Regular cardiac myocyte (primary cell): Measurements from ENCODE around the gene PTCH2. TPM values are rescaled to one million over a fixed set of nuclear protein-coding genes. Genes with fewer than 3 reads are reported as not detected.

ENCODE experiments used
- total RNA-seq: library from RNA; depleted of rRNA; stranded (reverse); fragments of >200 nt; gene quantifications from 2 replicates; pipeline ENCODE4 v1.2.3, GENCODE V29; 2014

Gene PTCH2, protein sequence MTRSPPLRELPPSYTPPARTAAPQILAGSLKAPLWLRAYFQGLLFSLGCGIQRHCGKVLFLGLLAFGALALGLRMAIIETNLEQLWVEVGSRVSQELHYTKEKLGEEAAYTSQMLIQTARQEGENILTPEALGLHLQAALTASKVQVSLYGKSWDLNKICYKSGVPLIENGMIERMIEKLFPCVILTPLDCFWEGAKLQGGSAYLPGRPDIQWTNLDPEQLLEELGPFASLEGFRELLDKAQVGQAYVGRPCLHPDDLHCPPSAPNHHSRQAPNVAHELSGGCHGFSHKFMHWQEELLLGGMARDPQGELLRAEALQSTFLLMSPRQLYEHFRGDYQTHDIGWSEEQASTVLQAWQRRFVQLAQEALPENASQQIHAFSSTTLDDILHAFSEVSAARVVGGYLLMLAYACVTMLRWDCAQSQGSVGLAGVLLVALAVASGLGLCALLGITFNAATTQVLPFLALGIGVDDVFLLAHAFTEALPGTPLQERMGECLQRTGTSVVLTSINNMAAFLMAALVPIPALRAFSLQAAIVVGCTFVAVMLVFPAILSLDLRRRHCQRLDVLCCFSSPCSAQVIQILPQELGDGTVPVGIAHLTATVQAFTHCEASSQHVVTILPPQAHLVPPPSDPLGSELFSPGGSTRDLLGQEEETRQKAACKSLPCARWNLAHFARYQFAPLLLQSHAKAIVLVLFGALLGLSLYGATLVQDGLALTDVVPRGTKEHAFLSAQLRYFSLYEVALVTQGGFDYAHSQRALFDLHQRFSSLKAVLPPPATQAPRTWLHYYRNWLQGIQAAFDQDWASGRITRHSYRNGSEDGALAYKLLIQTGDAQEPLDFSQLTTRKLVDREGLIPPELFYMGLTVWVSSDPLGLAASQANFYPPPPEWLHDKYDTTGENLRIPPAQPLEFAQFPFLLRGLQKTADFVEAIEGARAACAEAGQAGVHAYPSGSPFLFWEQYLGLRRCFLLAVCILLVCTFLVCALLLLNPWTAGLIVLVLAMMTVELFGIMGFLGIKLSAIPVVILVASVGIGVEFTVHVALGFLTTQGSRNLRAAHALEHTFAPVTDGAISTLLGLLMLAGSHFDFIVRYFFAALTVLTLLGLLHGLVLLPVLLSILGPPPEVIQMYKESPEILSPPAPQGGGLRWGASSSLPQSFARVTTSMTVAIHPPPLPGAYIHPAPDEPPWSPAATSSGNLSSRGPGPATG
- under 0.01 TPM in 2 replicates for total RNA-seq

DNA sequence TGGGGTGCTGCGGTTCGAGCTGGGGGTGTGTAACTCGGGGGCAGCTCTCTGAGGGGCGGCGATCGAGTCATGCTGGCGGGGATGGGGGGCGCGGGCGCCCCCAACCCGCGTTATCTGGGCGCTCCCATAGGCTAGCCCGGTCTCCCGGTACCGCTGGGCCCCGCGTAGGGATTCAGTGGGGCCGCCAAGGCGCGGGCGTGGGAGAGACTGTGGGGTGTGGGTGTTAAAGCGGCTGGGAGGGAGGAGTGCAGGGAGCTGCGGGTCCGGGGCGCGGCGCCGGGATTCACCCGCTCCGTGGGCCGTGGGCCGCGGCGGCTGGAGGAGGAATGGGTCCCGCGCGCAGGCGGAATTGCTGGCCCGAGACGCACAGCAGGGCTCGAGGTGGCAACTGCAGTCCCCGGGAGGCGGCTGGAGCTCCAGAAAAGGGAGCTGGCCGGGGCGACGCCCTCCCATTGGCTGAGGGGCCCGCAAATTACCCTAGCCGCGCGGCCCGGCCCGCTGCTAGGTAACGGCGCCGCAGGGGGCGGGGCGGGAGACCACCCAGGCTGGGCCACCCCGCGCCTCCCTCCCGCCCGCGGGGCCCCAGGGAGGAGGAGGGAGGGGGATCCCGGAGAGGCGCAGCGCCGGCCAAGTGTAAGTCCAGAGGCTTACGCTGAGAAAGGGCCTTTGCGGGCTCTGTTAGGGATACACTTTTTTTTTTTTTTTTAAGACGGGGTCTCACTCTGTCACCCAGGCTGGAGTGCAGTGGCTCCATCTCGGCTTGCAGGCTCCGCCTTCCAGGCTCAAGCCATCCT is at the start of gene PTCH2:
Gene PTCH2, minus strand, starts transcription at position 392 of the 794 bp plus-strand sequence. Its CDS starts 321 bp downstream, at position 71.

DNA sequence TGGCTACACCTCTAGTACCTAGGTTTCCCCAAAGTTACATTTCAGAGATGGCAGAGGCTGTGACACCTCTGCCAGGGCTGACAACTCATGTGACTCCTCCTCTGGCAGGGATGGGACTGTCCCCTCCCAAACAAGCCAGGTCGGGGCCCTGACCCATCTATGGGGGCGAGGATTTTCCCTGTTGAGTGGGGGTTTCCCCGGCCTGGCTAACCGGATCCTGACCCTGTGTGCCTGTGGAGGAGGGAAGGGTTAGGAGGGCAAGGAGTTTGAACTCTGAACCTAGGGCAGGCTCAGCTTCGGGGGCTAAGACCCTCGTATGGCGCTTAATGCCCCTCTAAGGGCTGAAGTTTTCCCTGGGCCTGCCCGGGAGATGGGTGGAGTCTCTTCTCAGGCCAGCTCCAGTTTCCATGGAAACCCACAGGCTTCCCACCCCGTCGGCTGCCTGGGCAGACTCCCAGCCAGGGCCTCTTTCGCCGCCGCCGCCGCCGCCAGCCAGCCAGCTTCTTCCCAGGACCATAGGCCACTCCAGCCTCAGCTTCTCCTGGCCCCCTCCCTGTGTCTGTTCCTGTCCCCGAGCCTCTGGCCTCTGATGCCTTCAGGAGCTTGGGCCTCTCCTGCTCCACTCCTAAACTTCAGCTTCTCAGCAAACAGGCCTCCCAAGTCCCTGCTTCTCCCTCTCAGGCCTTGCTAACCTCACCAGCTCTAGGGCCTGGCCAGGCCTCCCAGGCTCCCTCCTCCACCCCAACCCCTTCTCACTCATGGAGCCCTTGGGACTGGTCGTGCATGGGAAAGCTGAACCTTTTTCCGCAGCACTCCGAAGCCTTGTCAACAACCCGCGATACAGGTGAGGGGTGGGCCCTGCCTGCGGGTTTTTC is 34.8 kb downstream of the PTCH2 start, which contains the start of gene BTBD19:
Gene BTBD19, plus strand, starts transcription at position 461 of the 875 bp plus-strand sequence. Its CDS starts 298 bp downstream, at position 759.

DNA sequence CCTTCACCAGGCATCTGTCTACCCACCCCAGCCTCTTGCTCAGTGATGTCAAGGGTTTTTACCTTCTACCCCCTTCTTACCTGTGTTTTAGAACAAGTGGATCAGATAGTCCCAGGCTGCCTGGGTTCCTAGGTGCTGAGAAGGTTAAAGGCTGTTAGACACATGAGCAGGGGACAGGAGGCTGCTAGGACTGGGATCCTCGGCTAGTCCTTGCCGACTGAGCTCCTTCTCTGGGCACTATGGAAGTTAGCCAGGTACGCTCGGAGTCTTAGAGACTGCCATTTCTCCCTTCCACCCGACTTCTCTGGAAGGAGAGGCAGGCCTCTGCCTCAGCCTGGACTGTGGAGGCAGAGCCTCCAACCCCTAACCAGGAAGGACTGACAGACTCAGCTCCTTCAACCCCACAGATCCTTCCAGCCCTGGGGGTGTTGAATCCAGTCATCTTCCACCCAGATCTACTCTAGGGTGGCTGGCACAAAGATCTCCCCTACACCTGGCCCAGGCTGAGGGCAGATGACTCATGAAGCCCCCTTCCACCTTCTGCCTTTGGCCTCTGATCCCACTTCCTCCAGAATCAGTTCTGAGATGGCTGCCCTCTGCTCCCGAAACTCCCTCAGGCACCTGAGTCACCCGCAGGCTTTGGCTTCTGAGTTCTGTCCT is 36.2 kb downstream of the PTCH2 start, which contains the start of gene DYNLT4:
Gene DYNLT4, minus strand, starts transcription at position 648 of the 660 bp plus-strand sequence. CDS start 683 bp downstream, outside the sequence.

DNA sequence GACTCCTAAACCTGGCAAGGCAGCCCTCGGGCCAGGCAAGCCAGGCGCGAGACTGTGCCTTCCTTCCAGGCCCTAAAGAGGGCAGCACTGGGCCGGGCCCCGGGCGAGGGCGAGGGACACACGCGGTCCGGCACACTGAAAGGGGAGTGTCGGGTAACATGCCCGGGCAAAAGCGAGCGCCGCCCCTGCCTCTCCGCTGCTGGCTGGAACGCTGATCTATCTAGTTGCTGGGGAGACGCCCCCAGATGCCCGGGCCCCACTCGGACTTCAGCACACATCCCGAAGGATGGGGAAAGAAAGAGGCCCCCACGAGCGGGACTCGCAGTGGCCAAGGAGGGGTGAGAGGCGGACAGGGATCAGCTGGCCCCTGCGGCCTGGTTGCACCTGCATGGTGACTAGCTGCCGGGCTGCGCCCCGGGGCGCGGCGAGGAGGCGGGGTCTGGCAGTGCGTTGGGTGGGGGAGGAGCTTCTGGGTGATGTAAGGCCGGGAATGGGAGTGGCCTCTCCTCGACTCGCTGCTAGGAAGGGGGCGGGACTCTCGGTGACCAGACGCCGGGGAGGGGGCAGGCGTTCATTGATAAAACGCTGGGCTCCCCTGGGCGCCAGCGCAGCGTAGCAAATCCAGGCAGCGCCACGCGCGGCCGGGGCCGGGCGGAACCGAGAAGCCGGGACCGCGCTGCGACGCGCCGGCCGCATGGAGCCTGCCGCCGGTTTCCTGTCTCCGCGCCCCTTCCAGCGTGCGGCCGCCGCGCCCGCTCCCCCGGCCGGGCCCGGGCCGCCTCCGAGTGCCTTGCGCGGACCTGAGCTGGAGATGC is 43.1 kb downstream of the PTCH2 start, which contains the start of gene PLK3:
Gene PLK3, plus strand, starts transcription at position 608 of the 815 bp plus-strand sequence. Its CDS starts 87 bp downstream, at position 695.

DNA sequence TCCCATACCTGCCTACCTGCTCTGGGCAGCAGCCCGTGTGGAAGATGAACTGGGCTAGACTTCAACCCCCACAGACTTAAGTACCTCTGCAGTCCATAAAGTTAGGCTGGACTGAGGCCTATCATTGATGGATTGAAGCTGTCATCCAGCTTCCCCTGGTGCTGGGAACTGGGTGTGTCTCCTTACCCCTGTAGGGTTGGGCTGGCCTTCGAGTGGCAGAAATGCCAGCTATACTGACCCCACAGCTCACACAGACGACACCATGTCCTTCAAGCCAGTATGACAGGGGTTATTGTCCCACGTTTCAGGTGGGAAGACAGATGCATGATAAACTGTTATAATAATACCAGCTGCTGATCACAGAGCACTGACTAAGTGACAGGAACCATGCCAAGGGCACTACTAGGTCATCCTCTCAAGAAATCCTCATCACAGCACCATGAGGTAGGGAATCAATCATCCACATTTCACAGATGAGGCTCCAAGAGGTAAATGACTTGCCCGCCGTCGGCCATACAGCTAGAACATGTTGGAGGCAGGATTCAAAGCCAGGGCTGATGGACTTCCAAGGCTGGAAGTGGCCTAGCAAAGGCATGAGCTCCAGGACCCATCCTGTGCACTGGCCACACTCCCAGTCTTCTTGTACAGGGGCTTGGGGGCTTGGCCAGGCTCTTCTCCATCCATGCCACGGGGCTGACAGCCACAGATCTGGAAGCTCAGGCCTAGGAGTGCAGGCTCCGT is 54.8 kb downstream of the PTCH2 start, which contains the start of gene BEST4:
Gene BEST4, minus strand, starts transcription at position 51 of the 741 bp plus-strand sequence. CDS start 465 bp downstream, outside the sequence.

DNA sequence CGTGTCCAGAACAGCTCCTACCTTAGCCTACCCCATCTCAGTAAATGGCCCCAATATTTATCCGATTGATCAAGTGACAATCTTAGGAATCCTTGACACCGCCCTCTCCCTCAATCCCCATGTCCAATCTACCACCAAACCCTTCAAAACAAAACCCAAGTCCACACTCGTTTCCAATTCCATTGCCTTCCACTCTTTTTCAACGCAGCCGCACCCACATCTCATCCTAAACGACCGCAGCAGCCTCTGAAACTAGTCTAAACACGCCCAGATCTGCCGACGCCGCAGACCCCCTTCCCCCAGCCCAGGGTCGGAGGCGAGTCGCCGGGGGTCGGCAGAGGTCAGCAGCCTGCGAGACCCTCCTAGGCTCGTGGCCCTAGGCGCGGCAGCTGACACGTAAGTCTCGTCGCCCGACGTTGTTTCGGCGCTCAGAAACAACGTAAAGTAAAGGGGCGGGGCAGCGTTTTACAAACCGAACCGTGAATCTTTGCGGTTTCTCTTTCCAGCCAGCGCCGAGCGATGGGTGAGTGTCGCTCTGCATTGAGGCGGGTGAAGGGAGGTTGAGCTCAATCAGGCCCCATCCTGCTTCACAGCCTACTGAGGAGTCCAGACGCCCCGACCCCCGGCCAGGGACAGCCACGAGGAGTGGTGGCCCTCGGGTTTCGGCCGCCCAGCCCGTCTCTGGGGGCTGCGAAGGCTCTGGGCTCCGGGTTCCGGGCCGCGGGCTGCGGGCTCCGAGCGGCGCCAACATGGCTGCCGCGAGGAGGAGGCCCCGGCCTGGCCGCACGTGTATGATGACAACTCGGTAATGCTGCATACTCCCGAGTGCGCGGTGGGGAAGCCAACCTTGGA is 67.7 kb downstream of the PTCH2 start, which contains the start of gene RPS8:
Gene RPS8, plus strand, starts transcription at position 463 of the 852 bp plus-strand sequence. Its CDS starts 57 bp downstream, at position 520.

Other genes starting within 250 kb of the PTCH2 start
- 2.9 and 3.7 TPM in 2 replicates for gene TMEM53, start 168.8 kb downstream of the PTCH2 start, total RNA-seq
- under 0.01 and 0.28 TPM in 2 replicates for gene ARMH1, start 168.5 kb downstream of the PTCH2 start, total RNA-seq
- not detected in 2 replicates for gene RNU5D-1, start 112.1 kb downstream of the PTCH2 start, total RNA-seq
- 4.8 and 47.9 TPM in 2 replicates for gene KIF2C, start 103.4 kb downstream of the PTCH2 start, total RNA-seq
- 1,775 and 1,841 TPM in 2 replicates for gene RPS8, start 67.7 kb downstream of the PTCH2 start, total RNA-seq
- under 0.01 and 0.28 TPM in 2 replicates for gene BEST4, start 55.1 kb downstream of the PTCH2 start, total RNA-seq
- gene PLK3, start 42.9 kb downstream of the PTCH2 start, total RNA-seq, result 28.5 and 36.2 TPM in 2 replicates
- gene DYNLT4, start 35.9 kb downstream of the PTCH2 start, total RNA-seq, result not detected in 2 replicates
- 4.4 and 11.0 TPM in 2 replicates for gene BTBD19, start 34.7 kb downstream of the PTCH2 start, total RNA-seq
- 34.4 and 58.5 TPM in 2 replicates for gene EIF2B3, start 143.3 kb upstream of the PTCH2 start, total RNA-seq
- gene HECTD3, start 168.1 kb upstream of the PTCH2 start, total RNA-seq, result 13.0 and 24.0 TPM in 2 replicates
- 148 and 188 TPM in 2 replicates for gene UROD, start 169.0 kb upstream of the PTCH2 start, total RNA-seq